ENCODE results near the gene IQGAP3.

The IQGAP3 gene

GRCh38 chr1:156578055-156578454 is 5.7 kb upstream of the IQGAP3 start:
- H3K4me1 Mint-ChIP-seq, result peaks cover 14% of the 10 kb centered on the region
- CTCF ChIA-PET, result no interaction called here
- no peaks in the 10 kb centered on the region for H3K36me3 Mint-ChIP-seq
- H3K27me3 Mint-ChIP-seq, result peaks cover 31% of the 10 kb centered on the region
- H3K4me3 Mint-ChIP-seq, result no peak overlapping the region
- H3K27ac Mint-ChIP-seq, result no peak overlapping the region
- no peaks in the 10 kb centered on the region for H3K9me3 Mint-ChIP-seq
- DNase-seq, result no peak

- CTCF ChIA-PET, result interaction anchor here (0.7 kb wide), 1 partner anchor 87 kb away, joined by 3 read pairs; no protein-coding TSS in a partner anchor
Measured at GRCh38 chr1:156577550-156577949, 5.2 kb upstream of the IQGAP3 start.

DNA sequence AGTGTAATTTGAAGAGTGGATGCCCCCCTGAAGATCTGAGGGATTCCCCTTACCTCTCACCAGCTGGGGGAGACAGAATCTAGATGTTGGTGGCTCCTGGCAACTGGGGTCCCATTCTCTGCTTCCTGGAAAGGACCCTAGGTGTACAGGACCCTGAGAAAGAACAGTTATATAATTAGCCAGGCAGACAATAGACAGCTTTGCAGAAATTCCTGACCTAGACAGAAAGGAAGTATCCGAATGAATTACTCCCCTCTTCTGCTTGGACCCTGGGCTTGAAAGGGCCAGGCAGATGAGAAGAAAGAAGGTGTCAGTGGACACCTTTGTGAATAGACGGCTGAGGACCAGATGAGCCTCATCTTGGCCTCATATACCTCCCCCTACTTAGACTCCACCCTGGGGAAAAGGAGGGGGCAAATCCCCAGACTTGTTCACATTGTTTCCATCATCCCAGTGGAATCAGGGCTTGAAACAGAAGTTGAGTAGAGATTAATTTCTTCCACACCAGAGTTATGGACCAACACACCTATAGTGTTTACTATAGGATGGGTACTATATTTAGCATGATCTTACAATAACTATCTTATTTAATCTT is 1.8 kb upstream of the IQGAP3 start:
- Mint-ChIP-seq H3K27me3 (peaks cover 39% of the 10 kb centered on the region), H3K4me1 (peaks cover 24% of the 10 kb centered on the region), H3K27ac (no peak overlapping the region), H3K36me3 (peaks cover 8% of the 10 kb centered on the region), H3K4me3 (no peak overlapping the region), H3K9me3 (no peaks in the 10 kb centered on the region)
- CTCF ChIA-PET, result interaction anchor here (1.2 to 1.6 kb wide), 2 partner anchors 94 to 189 kb away, joined by 4 to 6 read pairs; no protein-coding TSS in a partner anchor
- no peak for DNase-seq

More at GRCh38 chr1:156577550-156577949, 5.2 kb upstream of the IQGAP3 start:
- no peak for DNase-seq
- H3K4me1 Mint-ChIP-seq, result peaks cover 14% of the 10 kb centered on the region
- no peak overlapping the region for H3K4me3 Mint-ChIP-seq
- H3K27me3 Mint-ChIP-seq, result peaks cover 36% of the 10 kb centered on the region
- no peak overlapping the region for H3K27ac Mint-ChIP-seq
- H3K9me3 Mint-ChIP-seq, result no peaks in the 10 kb centered on the region
- no peaks in the 10 kb centered on the region for H3K36me3 Mint-ChIP-seq

DNA sequence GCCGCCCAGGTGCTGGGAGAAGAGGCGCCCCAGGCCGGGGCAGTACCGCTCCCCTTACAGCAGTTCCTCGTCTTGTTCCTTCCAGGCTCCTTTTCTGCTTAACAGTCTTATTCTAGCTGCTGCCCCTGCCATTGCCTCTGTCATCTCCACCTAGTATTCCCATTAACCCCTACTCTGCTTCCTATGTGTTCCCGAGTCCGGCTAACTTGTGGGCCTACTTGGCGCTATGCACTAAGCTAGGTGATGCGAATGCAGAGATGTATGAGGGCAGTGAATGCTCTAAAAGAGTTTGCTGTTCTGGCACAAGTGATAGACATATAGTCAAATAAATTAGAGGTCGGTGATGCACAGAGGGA is 276 bp upstream of the IQGAP3 start:
- no peak for DNase-seq
- Mint-ChIP-seq H3K27me3 (peaks cover 39% of the 10 kb centered on the region), H3K27ac (no peak overlapping the region), H3K4me3 (peak overlapping the region; percentile 86), H3K9me3 (no peaks in the 10 kb centered on the region), H3K36me3 (peaks cover 12% of the 10 kb centered on the region), H3K4me1 (peaks cover 24% of the 10 kb centered on the region)
- CTCF ChIA-PET, result interaction anchor here (1.0 to 2.2 kb wide), 2 partner anchors 10 to 92 kb away, joined by 3 to 8 read pairs; no protein-coding TSS in a partner anchor

GRCh38 chr1:156571261-156571852 is 1.0 kb downstream of the IQGAP3 start:
- DNase-seq, result no peak
- CTCF ChIA-PET, result interaction anchor here (0.6 to 2.2 kb wide), 5 partner anchors 10 to 114 kb away, joined by 3 to 8 read pairs (median 4); no protein-coding TSS in a partner anchor
- H3K27me3 Mint-ChIP-seq, result peaks cover 39% of the 10 kb centered on the region
- peaks cover 24% of the 10 kb centered on the region for H3K4me1 Mint-ChIP-seq
- H3K27ac Mint-ChIP-seq, result no peak overlapping the region
- peak overlapping the region; percentile 86 for H3K4me3 Mint-ChIP-seq
- H3K36me3 Mint-ChIP-seq, result peaks cover 19% of the 10 kb centered on the region
- H3K9me3 Mint-ChIP-seq, result no peaks in the 10 kb centered on the region

DNA sequence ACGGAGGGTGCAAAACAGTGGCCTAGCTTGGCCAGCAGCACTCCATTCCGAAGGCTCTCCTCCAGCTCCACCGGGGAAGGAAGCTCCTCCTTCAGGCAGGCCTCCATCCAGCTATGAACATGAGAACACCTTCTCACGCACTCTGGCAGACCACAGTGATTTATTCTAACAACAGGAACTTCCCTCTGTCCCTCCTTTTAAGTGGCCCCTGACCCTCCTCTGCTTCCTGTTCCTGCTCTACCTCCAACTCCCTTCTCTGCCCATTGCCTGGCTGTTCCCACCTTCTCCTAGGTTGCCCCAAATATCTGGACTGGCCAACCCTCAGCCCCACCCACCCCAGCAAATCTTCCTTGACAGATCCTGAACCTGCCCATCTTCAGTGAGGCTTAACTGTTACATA is 5.9 kb downstream of the IQGAP3 start:
- CTCF ChIA-PET, result interaction anchor here (1.3 kb wide), 1 partner anchor 123 kb away, joined by 3 read pairs; no protein-coding TSS in a partner anchor
- no peak overlapping the region for H3K27ac Mint-ChIP-seq
- no peak for DNase-seq
- no peaks in the 10 kb centered on the region for H3K27me3 Mint-ChIP-seq
- no peak overlapping the region for H3K4me3 Mint-ChIP-seq
- H3K4me1 Mint-ChIP-seq, result peaks cover 9% of the 10 kb centered on the region
- H3K9me3 Mint-ChIP-seq, result no peaks in the 10 kb centered on the region
- peaks cover 36% of the 10 kb centered on the region for H3K36me3 Mint-ChIP-seq

GRCh38 chr1:156565519-156565918 is 6.8 kb downstream of the IQGAP3 start:
- peaks cover 36% of the 10 kb centered on the region for H3K36me3 Mint-ChIP-seq
- H3K4me3 Mint-ChIP-seq, result no peak overlapping the region
- no peaks in the 10 kb centered on the region for H3K27me3 Mint-ChIP-seq
- no peaks in the 10 kb centered on the region for H3K9me3 Mint-ChIP-seq
- no peak overlapping the region for H3K27ac Mint-ChIP-seq
- CTCF ChIA-PET, result interaction anchor here (1.3 kb wide), 1 partner anchor 124 kb away, joined by 3 read pairs; no protein-coding TSS in a partner anchor
- no peak for DNase-seq
- H3K4me1 Mint-ChIP-seq, result no peaks in the 10 kb centered on the region

GRCh38 chr1:156560585-156561163 is 11.7 kb downstream of the IQGAP3 start:
- CTCF ChIA-PET, result no interaction called here
- Mint-ChIP-seq H3K27ac (no peak overlapping the region), H3K9me3 (no peaks in the 10 kb centered on the region), H3K36me3 (peaks cover 27% of the 10 kb centered on the region), H3K27me3 (no peaks in the 10 kb centered on the region), H3K4me3 (no peak overlapping the region), H3K4me1 (no peaks in the 10 kb centered on the region)
- DNase-seq, result no peak

DNA sequence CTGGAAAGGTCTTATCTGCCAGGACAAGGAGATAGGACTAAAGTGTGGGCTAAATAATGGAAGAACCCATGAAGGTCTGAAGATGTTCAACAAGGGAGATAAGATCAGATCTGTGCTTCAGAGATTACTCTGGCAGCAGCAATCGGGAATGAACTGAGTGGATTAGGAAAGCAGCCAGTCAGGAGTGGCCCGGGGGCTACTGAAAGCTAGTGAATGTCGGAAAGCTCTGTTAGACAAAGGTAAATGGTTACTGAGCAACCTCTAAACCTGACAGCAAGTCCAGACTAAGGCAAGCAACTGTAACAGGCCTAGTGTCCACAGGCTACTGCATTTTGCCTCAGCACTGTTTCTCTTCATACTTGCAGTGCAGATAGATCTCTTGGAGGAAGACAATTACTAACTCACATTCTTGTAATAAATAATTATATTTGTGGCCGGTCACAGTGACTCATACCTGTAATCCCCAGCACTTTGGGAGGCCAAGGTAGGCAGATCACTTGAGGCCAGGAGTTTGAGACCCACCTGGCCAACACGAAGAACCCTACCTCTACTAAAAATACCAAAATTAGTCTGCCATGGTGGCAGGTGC is 12.5 kb downstream of the IQGAP3 start:
- Mint-ChIP-seq H3K4me1 (no peaks in the 10 kb centered on the region), H3K27me3 (no peaks in the 10 kb centered on the region), H3K9me3 (no peaks in the 10 kb centered on the region), H3K36me3 (peaks cover 25% of the 10 kb centered on the region), H3K4me3 (no peak overlapping the region), H3K27ac (no peak overlapping the region)
- CTCF ChIA-PET, result interaction anchor here (1.0 kb wide), 1 partner anchor 456 kb away, joined by 3 read pairs; no protein-coding TSS in a partner anchor
- DNase-seq, result no peak

DNA sequence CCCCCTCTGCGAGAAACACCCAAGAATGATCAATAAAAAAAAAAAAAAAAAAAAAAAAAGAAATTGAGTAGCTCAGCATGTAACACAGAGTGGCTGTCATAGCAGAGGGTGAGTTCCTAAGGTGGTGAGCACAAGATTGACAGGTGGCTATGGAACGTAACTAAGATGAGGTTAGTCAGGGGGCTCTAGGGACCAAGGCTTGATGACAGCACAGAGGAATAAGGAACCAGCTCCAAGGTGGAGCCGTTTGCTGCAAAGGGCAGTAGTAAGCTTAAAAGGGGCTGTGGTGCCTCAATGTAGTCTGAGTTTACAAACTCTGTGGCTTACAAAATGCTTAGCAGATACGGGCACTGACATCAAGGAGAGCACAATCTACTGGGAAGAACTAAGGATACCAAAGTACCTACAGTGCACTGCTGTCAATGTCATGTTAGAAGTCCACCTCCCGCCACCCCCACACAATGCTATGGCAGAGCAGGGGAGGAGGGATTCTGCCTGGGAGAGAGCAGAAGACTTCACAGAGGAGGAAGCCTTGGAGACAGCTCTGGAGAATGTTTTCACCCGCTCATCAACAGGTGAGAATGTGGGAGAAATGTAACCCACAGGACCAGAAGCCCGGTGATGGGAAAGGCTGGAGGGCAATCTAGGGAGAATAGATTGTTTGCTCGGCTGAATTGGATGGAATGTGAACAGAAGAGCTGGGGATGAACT is 13.1 kb downstream of the IQGAP3 start:
- no peak overlapping the region for H3K27ac Mint-ChIP-seq
- CTCF ChIA-PET, result interaction anchor here (1.0 kb wide), 1 partner anchor 455 kb away, joined by 3 read pairs; no protein-coding TSS in a partner anchor
- peaks cover 22% of the 10 kb centered on the region for H3K36me3 Mint-ChIP-seq
- no peaks in the 10 kb centered on the region for H3K4me1 Mint-ChIP-seq
- H3K27me3 Mint-ChIP-seq, result no peaks in the 10 kb centered on the region
- no peaks in the 10 kb centered on the region for H3K9me3 Mint-ChIP-seq
- no peak for DNase-seq
- no peak overlapping the region for H3K4me3 Mint-ChIP-seq

- CTCF ChIA-PET, result interaction anchor here (2.2 kb wide), 1 partner anchor 75 kb away, joined by 8 read pairs; no protein-coding TSS in a partner anchor
- no peak overlapping the region for H3K4me3 Mint-ChIP-seq
Measured at GRCh38 chr1:156556354-156556753, 16.0 kb downstream of the IQGAP3 start.

GRCh38 chr1:156555715-156556114 is 16.6 kb downstream of the IQGAP3 start:
- Mint-ChIP-seq H3K4me1 (no peaks in the 10 kb centered on the region), H3K9me3 (no peaks in the 10 kb centered on the region), H3K36me3 (peaks cover 21% of the 10 kb centered on the region), H3K27me3 (no peaks in the 10 kb centered on the region), H3K27ac (no peak overlapping the region), H3K4me3 (no peak overlapping the region)
- CTCF ChIA-PET, result interaction anchor here (2.2 kb wide), 1 partner anchor 74 kb away, joined by 8 read pairs; no protein-coding TSS in a partner anchor
- DNase-seq, result no peak

More at GRCh38 chr1:156556354-156556753, 16.0 kb downstream of the IQGAP3 start:
- Mint-ChIP-seq H3K36me3 (peaks cover 17% of the 10 kb centered on the region), H3K27ac (no peak overlapping the region), H3K27me3 (no peaks in the 10 kb centered on the region), H3K9me3 (no peaks in the 10 kb centered on the region), H3K4me1 (no peaks in the 10 kb centered on the region)
- no peak for DNase-seq

- Mint-ChIP-seq H3K4me1 (no peaks in the 10 kb centered on the region), H3K27ac (no peak overlapping the region), H3K27me3 (no peaks in the 10 kb centered on the region), H3K9me3 (no peaks in the 10 kb centered on the region), H3K4me3 (no peak overlapping the region), H3K36me3 (peaks cover 24% of the 10 kb centered on the region)
- DNase-seq, result no peak
- CTCF ChIA-PET, result interaction anchor here (0.7 to 2.2 kb wide), 2 partner anchors 27 to 74 kb away, joined by 3 to 8 read pairs; no protein-coding TSS in a partner anchor
Measured at GRCh38 chr1:156554971-156555370, 17.4 kb downstream of the IQGAP3 start.

All from activated naive CD4-positive, alpha-beta T cell treated with anti-CD3 and anti-CD28 coated beads, Interleukin-2, amount 10 ng/mL, durations not matched to agents 7 days and 5 days (primary cell).